Measurements from ENCODE around the gene ARID1B.

The ARID1B gene

DNA sequence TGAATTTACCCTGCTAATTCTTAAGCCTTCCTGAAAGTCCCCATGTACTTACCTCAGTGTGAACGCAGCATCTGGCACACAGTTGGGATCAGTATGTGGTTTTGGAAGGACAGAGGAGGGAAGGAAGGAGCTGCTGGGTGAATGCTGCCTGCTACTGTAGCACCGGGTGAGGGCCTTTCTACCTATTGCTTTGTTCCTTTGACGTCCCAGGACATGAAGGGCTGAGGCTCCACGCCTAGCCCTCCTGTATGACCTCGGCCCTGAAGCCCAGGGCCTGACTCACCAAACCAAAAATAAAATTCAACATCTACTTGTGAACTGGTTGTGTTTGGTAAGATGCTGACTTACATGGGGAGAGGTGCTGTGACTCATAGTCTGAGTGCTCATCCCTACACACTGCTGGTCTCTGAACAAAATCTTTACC lies 51.1 kb downstream of the ARID1B start:
- no peak for DNase-seq

DNA sequence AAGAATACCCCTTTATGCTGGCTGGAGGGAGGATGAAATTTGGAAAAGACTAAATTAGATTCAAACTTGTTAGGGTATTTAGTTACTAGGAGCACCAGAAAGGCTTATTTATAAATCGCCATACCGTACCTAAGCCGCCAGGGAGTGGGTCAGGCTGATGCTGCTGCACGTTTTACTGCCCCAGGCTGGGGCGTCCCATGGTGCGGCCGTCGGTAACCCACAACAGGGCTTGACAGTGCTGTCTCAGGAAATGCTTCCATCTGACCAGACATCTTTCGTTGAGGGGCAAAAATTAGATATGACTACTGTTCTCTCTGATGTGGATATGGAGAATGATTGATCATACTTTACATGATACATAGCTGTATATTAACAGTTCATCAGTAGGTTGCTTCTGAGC lies 52.9 kb downstream of the ARID1B start:
- DNase-seq = no peak

DNA sequence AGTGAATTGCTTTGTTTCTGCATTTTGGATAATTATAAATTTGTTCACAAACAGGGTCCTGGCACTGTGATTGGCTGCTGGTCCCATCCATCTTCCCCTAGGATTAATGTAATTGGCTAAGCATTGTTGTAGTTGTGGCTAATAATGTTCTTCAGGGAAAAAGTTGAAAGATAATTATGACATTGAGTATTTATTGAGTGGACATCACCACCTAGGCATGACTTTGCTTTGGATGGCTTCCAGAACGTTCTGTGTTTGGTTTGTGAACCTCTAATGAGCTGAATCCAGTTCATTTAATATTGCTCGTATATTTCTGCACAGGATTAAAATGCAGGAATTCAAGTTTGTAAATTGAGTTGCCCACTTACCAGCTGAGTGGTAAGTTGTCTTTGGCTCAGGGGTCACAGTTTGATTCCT lies 55.1 kb downstream of the ARID1B start:
- no peak for DNase-seq

DNA sequence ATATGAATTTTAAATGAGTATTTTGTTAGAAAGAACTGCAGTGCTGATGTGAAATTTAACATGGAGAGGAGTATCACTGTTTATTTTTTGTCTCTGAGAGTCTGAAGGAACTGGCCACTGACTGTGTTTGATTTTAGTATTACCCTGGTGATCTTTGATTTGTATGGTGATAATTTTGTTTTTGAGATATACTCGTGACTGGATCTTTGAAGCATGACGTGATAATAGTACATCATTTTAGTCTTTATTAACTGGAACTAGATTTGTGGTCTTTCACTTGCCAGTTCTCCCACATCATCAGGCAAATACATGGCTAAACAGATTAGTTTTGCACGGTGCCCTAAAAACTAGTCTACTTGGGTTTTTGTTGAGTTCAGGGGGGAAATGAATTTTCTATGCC lies 55.5 kb downstream of the ARID1B start:
- no peak for DNase-seq

DNA sequence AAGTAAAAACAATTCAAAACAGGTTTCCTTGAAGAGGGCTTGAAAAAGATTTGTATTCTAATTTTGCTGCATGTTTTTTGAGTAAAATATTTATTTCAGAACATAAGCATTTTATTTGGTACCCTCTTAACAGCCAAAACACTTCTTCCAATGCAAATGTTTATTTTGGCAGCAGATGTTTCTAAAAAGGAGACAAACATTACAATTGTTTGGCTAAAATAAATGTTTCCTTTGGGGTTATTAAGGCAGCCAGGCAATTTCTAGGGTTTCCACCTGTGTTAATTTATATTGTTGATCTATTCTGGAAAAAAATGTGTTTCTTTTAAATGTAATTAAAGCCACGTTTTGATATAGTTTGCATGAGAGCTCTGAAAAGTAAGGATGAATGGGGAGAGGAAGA lies 56.6 kb downstream of the ARID1B start:
- DNase-seq = no peak

DNA sequence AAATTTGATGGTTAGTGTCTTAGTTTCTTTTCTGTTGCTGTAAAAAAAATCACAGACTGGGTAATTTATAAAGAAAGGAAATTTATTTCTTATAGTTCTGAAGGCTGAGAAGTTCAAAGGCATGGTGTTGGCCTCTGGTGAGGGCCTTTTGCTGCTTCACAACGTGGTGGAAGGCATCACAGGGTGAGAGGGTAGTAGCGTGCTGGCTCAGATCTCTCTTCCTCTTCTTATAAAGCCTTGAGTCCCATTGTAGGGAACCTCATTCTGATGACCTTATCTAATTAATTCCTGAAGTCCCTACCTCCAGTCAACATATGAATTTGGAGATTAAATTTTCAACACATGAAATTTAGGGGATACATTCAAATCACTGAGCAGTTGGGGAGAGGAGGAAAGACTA lies 62.0 kb downstream of the ARID1B start:
- no peak for DNase-seq

DNA sequence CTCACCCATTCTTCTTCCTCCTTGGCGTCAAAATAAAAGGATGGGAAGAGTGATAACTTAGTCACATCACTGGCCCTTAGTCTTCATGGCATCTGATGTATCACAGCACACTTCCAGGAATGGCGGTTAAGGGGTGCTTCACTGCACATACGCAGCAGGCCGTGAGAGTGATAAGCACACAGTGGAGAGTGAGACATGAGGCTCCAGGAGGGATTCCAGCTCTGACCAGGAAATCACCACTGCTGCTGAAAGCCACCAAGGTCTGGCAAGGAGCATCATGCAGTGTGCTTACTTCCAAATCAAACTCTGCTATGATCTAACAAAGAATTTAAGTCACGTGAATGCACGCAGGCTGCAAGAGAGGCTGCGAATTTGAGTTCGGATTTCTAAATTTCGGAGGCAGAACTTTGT lies 62.4 kb downstream of the ARID1B start:
- DNase-seq = no peak

DNA sequence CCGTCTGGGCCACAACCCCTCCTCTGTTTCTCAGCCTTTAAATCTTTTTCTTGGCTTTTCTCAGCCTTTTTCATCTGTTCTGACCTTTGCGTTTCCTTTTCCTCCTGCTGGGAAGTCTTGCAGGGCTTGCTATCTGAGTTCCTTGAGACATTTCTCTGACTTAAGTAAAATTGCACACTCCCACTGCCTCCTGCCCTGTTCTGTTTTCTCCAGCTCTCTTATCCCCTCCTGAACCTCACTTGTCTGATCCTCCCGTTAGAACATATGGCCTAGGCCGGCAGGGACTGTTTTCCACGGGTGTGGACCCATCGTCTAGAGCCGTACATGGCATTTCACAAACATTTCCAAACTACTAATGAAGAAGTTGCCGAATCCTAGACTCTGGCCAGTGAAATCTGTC lies 63.0 kb downstream of the ARID1B start:
- DNase-seq = no peak

DNA sequence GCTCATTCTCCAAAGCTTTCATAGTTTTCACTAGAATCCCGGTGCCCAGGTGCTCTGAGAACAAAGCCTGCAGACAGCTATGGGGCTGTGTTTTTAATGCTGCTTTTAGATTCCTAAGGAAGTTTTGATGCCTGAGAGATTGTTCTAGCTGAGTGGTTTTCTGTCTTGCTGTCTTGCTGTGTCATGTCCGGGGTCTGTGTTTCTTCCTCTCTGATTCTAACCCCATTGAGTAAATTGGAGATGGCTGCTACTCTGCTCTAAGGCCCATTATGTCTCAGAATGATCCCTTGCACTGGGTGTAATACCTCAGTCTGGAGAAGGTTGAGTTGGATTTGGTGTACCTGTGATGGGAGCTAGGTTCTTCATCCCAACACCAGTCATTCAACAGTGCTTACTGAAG lies 63.4 kb downstream of the ARID1B start:
- DNase-seq = no peak

DNA sequence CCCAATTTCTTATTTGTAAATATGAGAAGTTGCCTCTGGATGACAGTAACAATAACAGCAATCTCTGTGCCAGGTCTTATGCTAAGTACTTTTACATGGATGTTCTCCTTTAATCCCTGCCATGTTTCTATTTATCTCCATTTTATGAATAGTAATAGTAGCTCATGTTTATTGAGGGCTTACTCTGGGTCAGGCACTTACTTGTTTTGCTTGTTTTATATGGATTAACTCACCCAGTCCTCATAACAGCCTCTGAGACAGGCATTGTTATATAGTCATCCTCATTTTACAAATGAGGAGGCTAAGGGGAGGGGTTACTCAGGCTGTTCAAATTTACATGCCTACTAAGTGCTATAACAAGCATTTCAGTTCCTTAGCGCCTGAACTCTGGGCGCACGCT lies 64.3 kb downstream of the ARID1B start:
- no peak for DNase-seq

DNA sequence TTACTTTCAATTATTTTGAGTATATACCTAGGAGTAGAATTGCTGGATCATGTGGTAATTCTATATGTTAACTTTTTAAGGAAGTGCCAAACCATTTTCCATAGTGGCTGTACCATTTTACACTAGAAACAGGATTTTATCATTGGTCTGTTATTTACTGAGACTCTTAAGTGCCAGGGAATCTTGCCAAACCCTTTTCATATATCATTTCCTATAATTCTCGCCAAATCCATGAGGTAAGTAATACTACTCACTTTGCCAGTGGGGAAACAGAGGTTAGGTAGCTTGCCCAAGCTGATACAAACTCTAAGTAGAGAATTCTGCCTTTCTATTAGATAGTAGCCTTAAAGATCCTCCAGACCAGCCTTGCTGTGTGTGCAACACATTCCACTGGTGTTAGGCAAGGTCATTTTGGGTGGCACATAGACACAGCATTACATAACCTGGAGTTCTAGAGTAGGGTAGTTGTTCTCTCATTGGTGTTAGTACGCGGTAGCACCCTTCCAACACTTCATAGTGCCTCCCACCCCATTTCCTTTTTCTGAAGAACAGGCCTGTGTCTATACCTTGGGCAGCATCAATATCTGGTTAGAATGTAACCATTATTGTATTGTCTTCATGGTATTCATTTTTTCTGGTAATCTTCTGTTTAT lies 65.5 kb downstream of the ARID1B start:
- no peak for DNase-seq

DNA sequence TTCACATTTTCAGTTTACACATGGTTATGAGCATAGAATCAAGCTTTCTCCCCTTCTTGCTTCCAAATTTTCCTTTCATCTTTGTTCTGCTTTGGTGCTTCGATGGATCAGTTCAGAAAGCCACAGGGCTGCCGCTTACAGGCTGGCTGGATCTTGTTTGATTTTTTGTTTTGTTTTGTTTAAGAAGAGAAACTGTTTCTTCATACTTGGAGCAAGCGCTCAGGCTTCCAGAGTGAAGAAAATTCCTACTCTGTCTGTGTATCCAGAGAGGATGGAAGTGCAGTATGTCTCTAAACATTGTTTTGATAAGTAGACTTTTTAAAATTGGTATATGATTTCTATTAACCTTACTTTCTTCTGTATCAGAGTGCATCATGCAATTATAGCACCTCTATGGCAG lies 66.9 kb downstream of the ARID1B start:
- no peak for DNase-seq

DNA sequence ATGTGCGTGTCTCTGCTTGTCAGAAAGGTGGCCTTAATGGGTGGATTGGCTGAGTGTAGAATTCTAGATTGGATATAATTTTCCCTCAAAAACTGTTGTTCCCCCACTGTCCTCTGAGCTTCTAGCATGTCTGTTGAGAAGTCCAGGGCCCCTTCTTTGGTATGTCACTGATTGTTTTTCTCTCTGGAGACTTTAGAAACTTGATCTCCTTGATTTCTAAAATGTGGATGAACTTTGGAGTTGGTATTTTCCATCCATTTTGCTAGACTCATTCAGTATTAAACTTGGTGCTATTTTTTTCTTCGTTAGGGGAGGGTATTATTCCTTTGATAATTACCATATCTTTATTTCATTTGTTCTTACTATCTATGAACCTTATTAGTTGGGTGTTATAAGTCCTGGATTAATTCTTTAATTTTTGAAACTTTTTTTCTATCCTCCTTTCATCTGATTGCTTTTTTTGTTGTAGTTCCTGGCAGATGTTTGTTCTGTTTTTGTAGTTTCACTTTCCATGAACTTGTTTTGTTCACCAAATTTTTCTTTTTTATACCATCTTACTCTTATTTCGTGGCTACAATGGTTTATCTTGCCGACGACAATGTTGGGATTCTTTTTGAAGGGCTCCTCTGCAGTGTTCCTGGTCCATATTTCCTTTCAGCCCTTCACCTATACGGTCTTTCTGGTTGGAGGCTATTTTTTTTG lies 68.4 kb downstream of the ARID1B start:
- DNase-seq = no peak

DNA sequence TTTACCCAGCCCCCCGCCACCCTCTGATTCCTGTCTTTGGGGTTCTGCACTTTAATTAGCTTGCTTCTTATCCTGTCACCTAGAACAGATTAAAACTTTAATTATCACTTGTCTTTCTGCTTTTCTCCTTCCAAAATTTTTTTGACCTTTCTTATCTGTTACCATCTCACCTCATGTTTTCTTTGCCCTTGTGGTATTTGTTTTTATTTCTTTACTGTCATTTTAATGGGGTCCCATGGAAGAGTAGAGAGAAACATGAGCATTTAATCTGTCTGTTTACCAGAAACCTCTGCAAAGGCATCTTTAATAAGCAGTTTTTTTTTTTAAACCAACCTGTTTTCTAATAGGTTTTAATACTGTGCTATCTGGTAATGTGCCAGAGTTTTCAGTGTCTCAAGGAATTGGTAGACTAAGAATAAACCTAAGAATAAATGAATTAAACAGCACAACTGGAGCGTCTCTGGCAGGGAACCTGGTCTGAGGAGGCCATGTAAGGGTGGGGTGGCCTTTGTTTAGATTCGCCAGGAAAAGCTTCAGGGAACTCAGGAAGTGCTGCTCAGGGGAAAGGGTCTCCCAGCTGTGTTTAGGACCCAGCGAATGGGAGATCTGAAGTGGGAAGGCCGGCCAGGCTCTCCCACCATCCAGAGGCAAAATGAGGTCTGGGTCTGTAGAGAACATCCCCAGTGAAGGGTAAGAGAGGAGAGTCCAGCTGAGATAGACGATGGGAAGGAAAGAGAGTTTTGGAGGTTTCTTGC lies 69.8 kb downstream of the ARID1B start:
- DNase-seq = no peak

DNA sequence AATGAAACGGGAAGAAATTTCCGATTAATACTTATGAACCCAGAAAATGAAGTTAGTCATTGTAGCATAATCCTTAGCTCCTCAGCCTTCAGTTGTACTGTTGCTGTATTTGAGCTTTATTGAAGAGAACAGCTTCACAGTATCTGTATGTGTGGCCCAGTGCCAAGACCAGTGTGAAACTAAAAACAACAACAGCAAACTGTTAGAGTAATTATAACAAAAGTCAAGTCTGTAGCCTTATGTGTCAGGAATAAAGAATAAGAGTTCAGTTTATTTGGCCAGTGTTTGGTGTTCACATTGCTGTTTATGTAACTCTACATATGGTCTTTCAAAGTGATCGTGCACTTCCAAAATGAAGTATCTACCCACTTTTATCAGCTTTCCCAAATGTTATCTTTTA lies 70.9 kb downstream of the ARID1B start:
- no peak for DNase-seq

DNA sequence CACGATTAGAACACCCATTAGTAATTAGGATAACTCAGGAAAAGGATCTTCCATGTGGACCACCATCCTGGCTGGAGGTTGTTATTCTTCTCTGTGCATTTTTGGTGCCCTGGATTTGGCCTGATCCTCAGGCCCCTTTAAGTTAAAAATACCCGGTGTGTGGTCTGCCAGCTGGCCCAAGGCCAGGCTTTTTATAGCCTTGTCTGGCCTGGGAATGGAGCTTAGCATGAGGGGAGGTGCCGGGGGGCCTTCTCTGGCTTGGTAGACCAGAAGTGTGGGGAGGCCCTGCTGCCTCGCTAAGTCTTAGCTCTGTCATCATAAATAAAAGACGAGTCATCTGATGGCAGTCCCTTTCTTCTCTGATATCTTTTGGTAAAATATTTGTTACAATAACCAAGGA lies 71.4 kb downstream of the ARID1B start:
- DNase-seq = no peak

DNA sequence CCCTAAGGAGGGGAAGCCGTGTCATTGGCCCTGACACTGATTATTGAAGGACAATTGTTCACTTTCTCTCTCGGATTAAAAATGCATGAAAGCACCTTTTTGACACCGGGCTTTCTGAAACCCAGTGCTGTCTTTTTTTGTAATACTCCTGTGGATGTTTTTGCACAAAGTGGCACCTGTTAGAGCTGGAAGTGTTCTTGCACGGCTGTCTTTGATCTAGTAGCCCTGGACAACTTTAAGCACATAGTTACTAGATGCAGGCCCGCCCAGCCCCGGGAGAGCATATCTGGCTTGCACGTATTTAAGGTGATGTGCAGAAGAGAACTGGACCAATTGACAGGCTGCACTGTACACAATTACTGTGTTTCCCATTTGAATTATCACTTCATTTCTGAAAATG lies 72.6 kb downstream of the ARID1B start:
- DNase-seq = no peak

DNA sequence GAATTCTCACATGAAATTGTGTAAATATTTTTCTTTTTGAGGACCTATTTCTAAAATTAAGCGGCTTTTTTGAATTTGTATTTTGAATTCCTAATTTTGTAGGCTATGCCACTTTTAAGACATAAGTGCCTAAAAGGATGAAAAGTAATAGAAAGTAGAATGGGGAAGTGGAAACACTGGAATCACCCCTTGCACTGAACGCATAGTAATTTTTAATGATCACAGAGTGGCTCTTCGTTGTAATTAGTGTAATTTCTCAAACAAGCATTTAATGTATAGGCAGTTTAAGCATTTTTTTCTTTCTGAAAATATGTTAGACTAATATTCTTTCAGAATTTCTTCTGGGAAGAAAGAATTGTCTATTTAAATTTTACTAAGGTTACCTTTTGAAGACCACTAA lies 73.2 kb downstream of the ARID1B start:
- no peak for DNase-seq

DNA sequence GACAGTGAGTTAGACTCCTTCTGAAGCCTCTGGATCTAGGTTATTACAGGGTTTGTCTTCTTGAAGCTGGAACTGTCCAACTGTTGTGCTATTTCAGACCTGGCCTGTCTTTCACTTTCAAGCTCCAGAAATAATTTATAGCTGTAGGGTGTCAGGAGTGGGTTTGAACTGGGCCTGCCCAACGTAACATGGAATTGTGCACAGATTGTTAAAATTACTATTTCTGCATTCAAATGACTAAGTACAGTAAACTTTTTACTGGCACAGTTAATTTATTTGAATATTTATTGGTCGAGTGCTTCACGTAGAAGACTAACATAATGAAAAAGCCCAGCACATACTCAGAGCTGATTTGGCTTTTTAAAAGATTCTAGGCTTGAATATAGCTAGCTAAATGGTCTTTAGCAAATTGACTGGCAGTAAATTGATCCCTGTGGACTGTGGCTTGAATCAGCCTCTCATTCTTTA lies 74.3 kb downstream of the ARID1B start:
- no peak for DNase-seq

DNA sequence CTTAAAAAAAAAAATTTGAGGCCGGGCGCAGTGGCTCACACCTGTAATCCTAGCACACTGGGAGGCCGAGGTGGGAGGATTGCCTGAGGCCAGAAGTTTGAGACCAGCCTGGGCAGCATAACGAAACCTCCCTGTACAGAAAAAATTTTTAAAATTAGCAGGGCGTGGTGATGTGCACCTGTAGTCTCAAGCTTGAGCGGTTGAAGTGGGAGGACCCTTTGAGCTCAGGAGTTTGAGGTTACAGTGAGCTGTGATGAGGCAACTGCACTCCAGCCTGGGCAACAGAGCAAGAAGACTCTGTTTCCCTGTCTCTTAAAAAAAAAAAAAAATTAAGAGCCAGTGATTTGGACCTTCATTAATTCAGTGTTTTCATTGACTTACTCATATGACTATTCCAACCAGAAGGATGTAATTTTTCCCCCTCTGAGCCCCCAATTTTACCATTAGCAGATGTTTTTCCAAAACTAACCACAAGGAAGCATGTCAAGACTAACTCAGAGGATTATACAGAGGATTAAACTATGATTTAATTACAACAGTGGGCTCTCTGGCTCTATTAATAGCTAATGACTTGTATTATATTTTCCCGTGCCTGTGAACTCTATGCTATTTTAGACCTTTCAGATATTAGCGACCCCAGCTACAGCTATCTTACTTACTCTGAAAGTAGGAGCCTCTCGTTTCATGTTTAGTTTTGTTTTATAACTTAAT lies 75.1 kb downstream of the ARID1B start:
- DNase-seq = no peak

DNA sequence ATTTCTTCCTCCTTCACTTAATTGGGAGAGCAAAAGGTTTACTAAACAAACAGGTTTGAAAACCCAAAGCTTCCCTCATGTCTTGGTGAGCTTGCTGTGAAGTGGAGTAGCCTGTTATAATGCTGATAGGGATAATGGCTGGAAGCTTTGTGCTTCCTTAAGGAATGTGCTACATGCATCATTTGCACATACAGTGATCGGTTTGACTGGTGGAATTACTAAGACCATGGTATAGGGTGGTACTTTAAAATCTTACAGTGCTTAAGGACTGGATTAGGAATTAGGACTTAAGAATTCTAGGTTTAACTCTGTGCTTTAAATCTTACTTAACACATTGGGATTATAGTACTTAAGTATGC lies 75.7 kb downstream of the ARID1B start:
- no peak for DNase-seq

DNA sequence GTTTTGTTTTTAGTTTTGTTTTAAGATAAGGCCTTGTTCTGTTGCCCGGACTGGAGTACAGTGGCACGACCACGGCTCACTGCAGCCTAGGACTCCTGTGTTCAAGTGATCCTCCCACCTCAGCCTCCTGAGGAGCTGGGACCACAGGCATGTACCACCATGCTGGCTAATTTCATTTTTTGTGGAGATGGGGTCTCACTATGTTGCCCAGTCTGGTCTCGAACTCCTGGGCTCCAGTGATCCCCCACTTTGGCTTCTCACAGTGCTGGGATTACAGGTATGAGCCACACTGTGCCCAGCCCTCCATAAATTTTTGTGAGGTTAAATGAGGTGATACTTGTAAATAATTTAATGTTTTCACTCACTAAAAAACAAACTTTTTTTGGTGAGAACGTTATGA lies 76.6 kb downstream of the ARID1B start:
- DNase-seq = no peak

DNA sequence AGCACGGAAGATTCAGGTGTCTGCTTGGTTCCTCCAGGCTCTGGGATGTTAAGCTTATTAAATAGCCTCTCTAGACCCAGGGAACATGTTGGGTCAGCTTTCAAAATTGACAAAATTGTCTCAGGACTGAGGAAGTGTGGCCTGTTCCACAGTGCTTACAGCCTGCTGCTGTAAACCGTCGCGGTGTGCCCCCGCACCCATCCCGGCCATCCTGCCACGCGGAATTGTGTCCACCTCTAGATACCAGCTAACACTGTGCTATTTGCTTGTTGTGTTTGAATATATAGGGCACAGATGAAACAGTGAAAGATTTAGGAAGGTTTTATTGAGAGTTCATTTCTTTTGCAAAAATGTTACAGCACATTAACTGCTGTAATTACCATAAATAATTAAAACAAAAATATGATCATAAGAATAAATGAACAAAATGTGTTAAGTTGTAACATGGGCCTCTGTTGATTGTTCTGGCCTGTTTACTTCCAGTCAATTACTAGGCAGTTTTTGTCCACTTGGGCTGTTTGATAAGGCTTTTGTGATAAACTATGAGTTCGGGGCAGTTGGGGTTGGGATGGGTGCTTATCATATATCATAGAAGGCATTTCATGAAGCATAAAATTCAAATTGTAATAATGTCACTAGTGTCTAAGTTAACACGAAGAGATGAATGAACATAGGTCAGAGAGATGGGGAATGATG lies 77.4 kb downstream of the ARID1B start:
- DNase-seq = no peak

All from T-helper 9 cell (primary cell).